Omental fat pad (tissue), 4 donors: ENCODE measurements around the gene TBX21. TPM values are rescaled to one million over a fixed set of nuclear protein-coding genes. Genes with fewer than 3 reads are reported as not detected.

ENCODE experiments used
- ATAC-seq: fragments of 150-250 bp; one replicate; pipeline ENCODE4 v1.9.1; 2016; ENCODE audit warnings: mild to moderate bottlenecking, moderate library complexity; ENCODE audit not compliant: low FRiP score
- DNase-seq: peaks from one replicate; pipeline ENCODE4 v3.0.0-alpha.2; 2019; ENCODE audit warnings: low spot score
- CTCF ChIP-seq, 3 donors: fragments of 450-650 bp; IDR thresholded peaks; one replicate each; pipeline ENCODE4 v1.5.1; 2016 to 2017; ENCODE audit warnings: antibody characterized with exemption in 3 of 3, mild to moderate bottlenecking in 3 of 3, moderate library complexity in 2 of 3
- total RNA-seq, 4 donors: library from RNA; depleted of rRNA; stranded (reverse); fragments of >200 nt; gene quantifications; one replicate each; pipeline ENCODE4 v1.1.0, GENCODE V29; 2016

TBX21 gene
- total RNA-seq, 4 donors from 2014 or later = 0.46 to 4.6 (median 2.0) TPM

DNA sequence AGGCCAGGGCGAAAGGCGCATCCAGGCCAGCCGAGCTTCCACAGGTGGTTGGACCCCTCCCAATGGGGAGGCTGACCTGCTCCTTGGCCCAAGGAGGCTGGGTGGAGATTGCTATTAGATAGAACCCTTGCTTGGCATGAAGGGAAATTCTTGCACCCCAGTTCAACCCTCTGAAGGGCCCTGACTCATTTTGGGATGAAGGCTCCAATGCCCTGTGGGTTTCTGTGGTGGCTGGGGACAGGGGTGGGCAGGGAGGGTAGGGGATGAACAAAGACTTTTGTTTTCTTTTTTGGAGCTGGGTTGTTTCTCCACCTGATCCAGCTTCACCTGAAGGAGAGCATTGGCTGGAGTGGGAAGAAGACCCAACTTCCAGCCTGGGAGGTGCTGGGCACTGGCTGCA is 16.7 kb upstream of the TBX21 start:
- no peak for DNase-seq
- ATAC-seq = no peak
- TF ChIP-seq CTCF (IDR thresholded peaks at IDR 0.05) = no peak

DNA sequence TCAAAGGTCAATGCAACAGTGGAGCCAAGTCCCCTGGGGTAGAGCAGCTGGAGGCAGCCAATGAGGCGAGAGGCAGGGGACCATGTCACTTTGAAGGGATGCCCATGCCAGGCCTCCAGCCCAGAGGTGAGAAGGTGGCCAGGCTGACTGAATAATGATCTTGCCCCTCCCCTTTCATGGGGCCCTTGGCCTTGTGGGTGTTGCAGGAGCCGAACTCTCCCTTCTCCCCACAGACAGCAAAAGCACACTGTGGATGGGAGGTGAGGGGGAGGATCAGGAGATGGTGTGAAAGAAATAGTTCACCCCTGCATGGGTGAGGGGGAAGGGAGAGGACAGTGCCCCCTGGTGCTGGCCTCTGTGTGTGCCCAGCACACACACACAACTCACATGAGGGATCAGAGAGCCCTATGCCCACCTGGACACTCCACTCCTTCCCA is 15.8 kb upstream of the TBX21 start:
- ATAC-seq = no peak
- no peak for DNase-seq
- no peak for TF ChIP-seq CTCF (IDR thresholded peaks at IDR 0.05)

DNA sequence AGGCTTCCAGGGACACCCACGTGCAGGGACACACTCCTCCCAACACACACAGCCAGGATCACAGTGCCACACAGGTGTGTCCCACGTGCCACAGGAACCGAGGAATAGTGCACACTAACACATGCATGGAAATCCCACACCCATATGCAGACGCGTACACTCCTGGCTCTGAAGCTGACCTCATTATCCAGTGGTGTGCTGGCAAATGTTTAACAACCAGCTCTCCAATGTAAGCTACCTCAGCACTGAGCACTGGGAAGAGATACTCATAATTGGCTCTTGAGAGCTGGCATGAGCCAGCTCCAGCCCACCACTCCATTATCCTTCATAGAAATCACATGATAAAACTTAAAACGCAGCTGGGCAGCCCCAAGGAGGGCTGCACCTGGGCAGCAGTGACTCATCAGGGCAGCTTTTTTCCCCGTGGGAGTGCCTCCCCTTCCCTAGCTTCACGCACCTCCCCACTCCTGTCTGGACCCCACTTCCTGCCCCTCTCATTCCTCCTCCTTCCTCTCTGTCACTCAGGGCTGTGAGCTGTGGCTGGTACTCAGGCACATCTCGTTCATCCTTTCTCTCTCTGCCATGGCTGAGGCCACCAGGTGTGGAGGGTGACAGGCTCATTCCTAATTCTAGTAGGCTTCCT is 14.9 kb upstream of the TBX21 start:
- TF ChIP-seq CTCF (IDR thresholded peaks at IDR 0.05) = no peak
- ATAC-seq (no peak), DNase-seq (no peak)

DNA sequence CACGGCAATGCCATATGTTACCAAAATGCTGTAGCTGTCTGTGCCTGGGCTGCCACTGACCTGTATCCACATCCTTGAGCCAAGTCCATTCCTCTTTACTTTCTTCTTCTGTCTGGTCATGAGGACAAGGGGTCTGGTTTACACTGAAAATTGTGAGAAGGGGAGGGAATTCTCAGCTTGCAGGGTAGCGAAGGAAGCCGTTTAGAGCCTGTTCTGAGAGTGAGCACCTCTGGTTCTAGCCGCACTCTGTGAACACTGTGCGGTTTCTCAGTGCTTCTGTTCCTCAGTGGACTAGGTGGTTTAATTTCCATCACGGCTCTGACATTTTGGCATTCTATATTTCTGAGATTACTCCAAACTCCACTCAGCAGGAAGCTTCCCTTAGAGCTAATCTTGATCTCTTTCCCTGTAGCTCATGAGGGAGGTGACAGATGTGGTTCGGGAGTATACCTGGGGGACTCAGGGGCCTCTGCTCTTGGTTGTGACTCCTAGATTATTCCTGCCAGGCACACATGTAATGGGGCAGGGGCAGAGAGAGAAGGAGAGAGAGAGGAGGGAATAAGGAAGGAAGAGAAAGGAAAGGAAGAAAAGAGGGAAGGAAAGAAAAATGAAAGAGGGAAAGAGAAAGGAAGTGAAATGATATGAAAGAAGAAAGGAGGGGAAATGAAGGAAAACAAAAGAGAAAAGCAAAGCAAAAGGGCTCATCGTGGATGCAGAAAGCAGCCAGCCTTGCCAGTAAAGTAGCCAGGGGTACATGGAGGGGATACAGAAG is 14.2 kb upstream of the TBX21 start:
- no peak for DNase-seq

GRCh38 chr17:47719411-47720152 is 13.5 kb upstream of the TBX21 start:
- DNase-seq = no peak
- no peak for TF ChIP-seq CTCF (IDR thresholded peaks at IDR 0.05)
- ATAC-seq = no peak

More for the DNA sequence above, 14.2 kb upstream of the TBX21 start:
- no peak for TF ChIP-seq CTCF (IDR thresholded peaks at IDR 0.05)
- ATAC-seq = no peak

GRCh38 chr17:47720196-47720595 is 12.8 kb upstream of the TBX21 start:
- ATAC-seq (no peak), DNase-seq (no peak)
- TF ChIP-seq CTCF (IDR thresholded peaks at IDR 0.05) = no peak
